Measurements from ENCODE around the gene UBASH3B. TPM values are rescaled to one million over a fixed set of nuclear protein-coding genes. Genes with fewer than 3 reads are reported as not detected.

The UBASH3B gene
- total and polyA plus RNA-seq, 2 of the 13 experiments (the other 11 are each of a cell fraction or from before 2014, with no cell fraction given): 4.4 to 7.6 TPM

DNA sequence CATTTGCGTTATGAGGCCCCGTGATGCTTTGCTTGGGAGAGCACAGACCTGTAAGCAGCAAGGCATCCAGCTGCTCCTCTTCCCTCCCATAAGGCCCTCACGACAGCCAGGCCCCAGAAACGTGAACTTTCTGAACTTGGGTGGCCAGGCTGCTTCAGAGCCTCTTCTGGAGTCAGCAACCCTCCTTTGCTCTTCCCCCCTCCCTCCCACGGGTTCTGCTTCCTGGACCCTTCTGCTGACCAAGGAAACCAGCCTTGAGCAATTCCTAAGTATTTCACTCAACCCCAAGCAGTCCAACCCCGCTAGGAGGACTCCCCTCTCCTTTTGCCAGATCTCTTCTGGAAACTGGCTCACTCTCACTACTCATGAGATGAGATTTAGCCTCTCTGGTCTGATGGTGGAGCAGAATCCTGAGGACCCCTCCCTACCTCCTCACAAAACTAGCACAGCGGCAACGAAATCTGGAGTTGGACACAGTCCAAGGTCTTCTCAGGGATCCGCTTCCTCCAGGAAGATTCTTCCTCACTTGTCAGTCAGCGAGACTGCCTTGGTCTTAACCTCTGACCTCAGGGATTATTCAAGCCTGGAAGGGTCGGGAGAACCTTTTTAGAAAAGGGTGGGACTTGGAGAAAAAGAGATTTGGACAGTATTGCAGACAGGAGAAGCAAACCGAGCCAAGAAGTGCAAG is 86.2 kb downstream of the UBASH3B start:
- no TSS peak for BruUV-seq (replicated peaks)
- no peak overlapping the region for H3K27ac ChIP-seq (ENCODE audit: extremely low read length, insufficient read depth, low read length)
- no peak for TF ChIP-seq EED (CRISPR knock-in tag; IDR thresholded peaks at IDR 0.05)
- TF ChIP-seq, protein P1, sequence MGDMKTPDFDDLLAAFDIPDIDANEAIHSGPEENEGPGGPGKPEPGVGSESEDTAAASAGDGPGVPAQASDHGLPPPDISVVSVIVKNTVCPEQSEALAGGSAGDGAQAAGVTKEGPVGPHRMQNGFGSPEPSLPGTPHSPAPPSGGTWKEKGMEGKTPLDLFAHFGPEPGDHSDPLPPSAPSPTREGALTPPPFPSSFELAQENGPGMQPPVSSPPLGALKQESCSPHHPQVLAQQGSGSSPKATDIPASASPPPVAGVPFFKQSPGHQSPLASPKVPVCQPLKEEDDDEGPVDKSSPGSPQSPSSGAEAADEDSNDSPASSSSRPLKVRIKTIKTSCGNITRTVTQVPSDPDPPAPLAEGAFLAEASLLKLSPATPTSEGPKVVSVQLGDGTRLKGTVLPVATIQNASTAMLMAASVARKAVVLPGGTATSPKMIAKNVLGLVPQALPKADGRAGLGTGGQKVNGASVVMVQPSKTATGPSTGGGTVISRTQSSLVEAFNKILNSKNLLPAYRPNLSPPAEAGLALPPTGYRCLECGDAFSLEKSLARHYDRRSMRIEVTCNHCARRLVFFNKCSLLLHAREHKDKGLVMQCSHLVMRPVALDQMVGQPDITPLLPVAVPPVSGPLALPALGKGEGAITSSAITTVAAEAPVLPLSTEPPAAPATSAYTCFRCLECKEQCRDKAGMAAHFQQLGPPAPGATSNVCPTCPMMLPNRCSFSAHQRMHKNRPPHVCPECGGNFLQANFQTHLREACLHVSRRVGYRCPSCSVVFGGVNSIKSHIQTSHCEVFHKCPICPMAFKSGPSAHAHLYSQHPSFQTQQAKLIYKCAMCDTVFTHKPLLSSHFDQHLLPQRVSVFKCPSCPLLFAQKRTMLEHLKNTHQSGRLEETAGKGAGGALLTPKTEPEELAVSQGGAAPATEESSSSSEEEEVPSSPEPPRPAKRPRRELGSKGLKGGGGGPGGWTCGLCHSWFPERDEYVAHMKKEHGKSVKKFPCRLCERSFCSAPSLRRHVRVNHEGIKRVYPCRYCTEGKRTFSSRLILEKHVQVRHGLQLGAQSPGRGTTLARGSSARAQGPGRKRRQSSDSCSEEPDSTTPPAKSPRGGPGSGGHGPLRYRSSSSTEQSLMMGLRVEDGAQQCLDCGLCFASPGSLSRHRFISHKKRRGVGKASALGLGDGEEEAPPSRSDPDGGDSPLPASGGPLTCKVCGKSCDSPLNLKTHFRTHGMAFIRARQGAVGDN (CRISPR knock-in tag; IDR thresholded peaks at IDR 0.05): no peak
- no peak for TF ChIP-seq ARHGAP35 (CRISPR knock-in tag; IDR thresholded peaks at IDR 0.05; ENCODE audit: borderline replicate concordance)
- TF ChIP-seq YEATS2 (CRISPR knock-in tag; IDR thresholded peaks at IDR 0.05; ENCODE audit: borderline replicate concordance): no peak
- TF ChIP-seq KLF9 (CRISPR knock-in tag; IDR thresholded peaks at IDR 0.05; ENCODE audit: low read depth): no peak
- no peak for TF ChIP-seq CEBPB (IDR thresholded peaks at IDR 0.05; ENCODE audit: borderline replicate concordance, low read depth, low read length)
- TF ChIP-seq, protein P2, sequence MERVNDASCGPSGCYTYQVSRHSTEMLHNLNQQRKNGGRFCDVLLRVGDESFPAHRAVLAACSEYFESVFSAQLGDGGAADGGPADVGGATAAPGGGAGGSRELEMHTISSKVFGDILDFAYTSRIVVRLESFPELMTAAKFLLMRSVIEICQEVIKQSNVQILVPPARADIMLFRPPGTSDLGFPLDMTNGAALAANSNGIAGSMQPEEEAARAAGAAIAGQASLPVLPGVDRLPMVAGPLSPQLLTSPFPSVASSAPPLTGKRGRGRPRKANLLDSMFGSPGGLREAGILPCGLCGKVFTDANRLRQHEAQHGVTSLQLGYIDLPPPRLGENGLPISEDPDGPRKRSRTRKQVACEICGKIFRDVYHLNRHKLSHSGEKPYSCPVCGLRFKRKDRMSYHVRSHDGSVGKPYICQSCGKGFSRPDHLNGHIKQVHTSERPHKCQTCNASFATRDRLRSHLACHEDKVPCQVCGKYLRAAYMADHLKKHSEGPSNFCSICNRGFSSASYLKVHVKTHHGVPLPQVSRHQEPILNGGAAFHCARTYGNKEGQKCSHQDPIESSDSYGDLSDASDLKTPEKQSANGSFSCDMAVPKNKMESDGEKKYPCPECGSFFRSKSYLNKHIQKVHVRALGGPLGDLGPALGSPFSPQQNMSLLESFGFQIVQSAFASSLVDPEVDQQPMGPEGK (CRISPR knock-in tag; IDR thresholded peaks at IDR 0.05): no peak
- no peak for TF ChIP-seq ZMYM2 (CRISPR knock-in tag; IDR thresholded peaks at IDR 0.05)
- TF ChIP-seq, protein P3, sequence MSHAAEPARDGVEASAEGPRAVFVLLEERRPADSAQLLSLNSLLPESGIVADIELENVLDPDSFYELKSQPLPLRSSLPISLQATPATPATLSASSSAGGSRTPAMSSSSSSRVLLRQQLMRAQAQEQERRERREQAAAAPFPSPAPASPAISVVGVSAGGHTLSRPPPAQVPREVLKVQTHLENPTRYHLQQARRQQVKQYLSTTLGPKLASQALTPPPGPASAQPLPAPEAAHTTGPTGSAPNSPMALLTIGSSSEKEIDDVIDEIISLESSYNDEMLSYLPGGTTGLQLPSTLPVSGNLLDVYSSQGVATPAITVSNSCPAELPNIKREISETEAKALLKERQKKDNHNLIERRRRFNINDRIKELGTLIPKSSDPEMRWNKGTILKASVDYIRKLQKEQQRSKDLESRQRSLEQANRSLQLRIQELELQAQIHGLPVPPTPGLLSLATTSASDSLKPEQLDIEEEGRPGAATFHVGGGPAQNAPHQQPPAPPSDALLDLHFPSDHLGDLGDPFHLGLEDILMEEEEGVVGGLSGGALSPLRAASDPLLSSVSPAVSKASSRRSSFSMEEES (CRISPR knock-in tag; IDR thresholded peaks at IDR 0.05): no peak
- no peak for TF ChIP-seq NFIB (CRISPR knock-in tag; IDR thresholded peaks at IDR 0.05; ENCODE audit: borderline replicate concordance)
- TF ChIP-seq, protein P4, sequence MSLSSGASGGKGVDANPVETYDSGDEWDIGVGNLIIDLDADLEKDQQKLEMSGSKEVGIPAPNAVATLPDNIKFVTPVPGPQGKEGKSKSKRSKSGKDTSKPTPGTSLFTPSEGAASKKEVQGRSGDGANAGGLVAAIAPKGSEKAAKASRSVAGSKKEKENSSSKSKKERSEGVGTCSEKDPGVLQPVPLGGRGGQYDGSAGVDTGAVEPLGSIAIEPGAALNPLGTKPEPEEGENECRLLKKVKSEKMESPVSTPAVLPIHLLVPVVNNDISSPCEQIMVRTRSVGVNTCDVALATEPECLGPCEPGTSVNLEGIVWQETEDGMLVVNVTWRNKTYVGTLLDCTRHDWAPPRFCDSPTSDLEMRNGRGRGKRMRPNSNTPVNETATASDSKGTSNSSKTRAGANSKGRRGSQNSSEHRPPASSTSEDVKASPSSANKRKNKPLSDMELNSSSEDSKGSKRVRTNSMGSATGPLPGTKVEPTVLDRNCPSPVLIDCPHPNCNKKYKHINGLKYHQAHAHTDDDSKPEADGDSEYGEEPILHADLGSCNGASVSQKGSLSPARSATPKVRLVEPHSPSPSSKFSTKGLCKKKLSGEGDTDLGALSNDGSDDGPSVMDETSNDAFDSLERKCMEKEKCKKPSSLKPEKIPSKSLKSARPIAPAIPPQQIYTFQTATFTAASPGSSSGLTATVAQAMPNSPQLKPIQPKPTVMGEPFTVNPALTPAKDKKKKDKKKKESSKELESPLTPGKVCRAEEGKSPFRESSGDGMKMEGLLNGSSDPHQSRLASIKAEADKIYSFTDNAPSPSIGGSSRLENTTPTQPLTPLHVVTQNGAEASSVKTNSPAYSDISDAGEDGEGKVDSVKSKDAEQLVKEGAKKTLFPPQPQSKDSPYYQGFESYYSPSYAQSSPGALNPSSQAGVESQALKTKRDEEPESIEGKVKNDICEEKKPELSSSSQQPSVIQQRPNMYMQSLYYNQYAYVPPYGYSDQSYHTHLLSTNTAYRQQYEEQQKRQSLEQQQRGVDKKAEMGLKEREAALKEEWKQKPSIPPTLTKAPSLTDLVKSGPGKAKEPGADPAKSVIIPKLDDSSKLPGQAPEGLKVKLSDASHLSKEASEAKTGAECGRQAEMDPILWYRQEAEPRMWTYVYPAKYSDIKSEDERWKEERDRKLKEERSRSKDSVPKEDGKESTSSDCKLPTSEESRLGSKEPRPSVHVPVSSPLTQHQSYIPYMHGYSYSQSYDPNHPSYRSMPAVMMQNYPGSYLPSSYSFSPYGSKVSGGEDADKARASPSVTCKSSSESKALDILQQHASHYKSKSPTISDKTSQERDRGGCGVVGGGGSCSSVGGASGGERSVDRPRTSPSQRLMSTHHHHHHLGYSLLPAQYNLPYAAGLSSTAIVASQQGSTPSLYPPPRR (CRISPR knock-in tag; IDR thresholded peaks at IDR 0.05; ENCODE audit: borderline replicate concordance): no peak

More for the DNA sequence above, 86.2 kb downstream of the UBASH3B start:
- Histone ChIP-seq H3K9me3 (ENCODE audit: low read length) (no peaks in the 10 kb centered on the region), H4K20me1 (ENCODE audit: insufficient read depth, low read length) (no peaks in the 10 kb centered on the region), H3K79me2 (ENCODE audit: insufficient read depth, low read length) (no peaks in the 10 kb centered on the region), H3K4me1 (ENCODE audit: insufficient read depth, low read length) (peaks cover 18% of the 10 kb centered on the region), H3K9ac (ENCODE audit: insufficient read depth, low read depth, low read length) (no peak overlapping the region), H3K4me3 (replicated peaks in 1 of 3; ENCODE audit: insufficient read depth in 1 of 3, low read depth in 2 of 3, low read length in 3 of 3) (no peak overlapping the region), H3K27me3 (ENCODE audit: control insufficient read depth in 1 of 2, insufficient read depth in 2 of 2, low read length in 2 of 2) (no peaks in the 10 kb centered on the region), H3K36me3 (replicated peaks in 1 of 2; ENCODE audit: control insufficient read depth in 1 of 2, insufficient read depth in 2 of 2, low read length in 2 of 2) (no peaks in the 10 kb centered on the region; a peak in 2 of 5 replicates), H2AFZ (ENCODE audit: low read length) (no peak overlapping the region), H3K4me2 (ENCODE audit: low read depth, low read length) (no peak overlapping the region)
- DNase-seq (ENCODE audit: low spot score) (no peak), FAIRE-seq (no peak), ATAC-seq (no peak)
- 82% methylated on average over 12 of the region's 12 CpGs for WGBS (ENCODE audit: low lambda C conversion rate)
- ChIA-PET CTCF (ENCODE audit: low intra/inter-chr PET ratio, low total read pairs) (no interaction called here), POLR2A (no interaction called here)
- intact Hi-C loops (cut with micrococcal nuclease; ENCODE audit: unreplicated experiment): no loop called here
- in situ Hi-C loops (cut with HindIII; ENCODE audit: extremely low pct_ligation_motif_present, low pct_unique_long_range_greater_than_20kb): no loop called here

Measured in HepG2 (cell line).